Measurements from ENCODE around the gene SLC43A1. TPM values are rescaled to one million over a fixed set of nuclear protein-coding genes. Genes with fewer than 3 reads are reported as not detected.
A peak's percentile ranks its signal among the peaks of the same experiment; 100 is the strongest.

The SLC43A1 gene
- total RNA-seq, 1 experiment from 2014 or later, result 27.1 TPM

- H3K27ac Mint-ChIP-seq, result no peak overlapping the region
- ATAC-seq, result no peak
These were observed 550 bp upstream of the SLC43A1 start for GRCh38 chr11:57516061-57516443.

GRCh38 chr11:57514538-57515331 lies 767 bp downstream of the SLC43A1 start:
- ChIA-PET CTCF (interaction anchor here (1.3 to 6.9 kb wide), 14 partner anchors 12 to 169 kb away, joined by 3 to 147 read pairs (median 8); partner anchors contain the start of genes RTN4RL2, TIMM10 and UBE2L6), POLR2A (interaction anchor here (0.8 to 3.9 kb wide), 7 partner anchors 11 to 125 kb away, joined by 3 to 37 read pairs (median 4); no protein-coding TSS in a partner anchor)
- Mint-ChIP-seq H3K36me3 (no peaks in the 10 kb centered on the region), H3K9me3 (no peaks in the 10 kb centered on the region), H3K27me3 (ENCODE audit: low read depth) (peaks cover 22% of the 10 kb centered on the region), H3K27ac (no peak overlapping the region), H3K4me3 (peak overlapping the region; percentile 93), H3K4me1 (peaks cover 20% of the 10 kb centered on the region)
- DNase-seq (ENCODE audit: low spot score), result peak; percentile 56
- peak; percentile 71 for ATAC-seq
- TF ChIP-seq GTF2I (CRISPR knock-in tag; conservative IDR thresholded peaks at IDR 0.05), result peak; percentile 94
- TF ChIP-seq E2F5 (CRISPR knock-in tag; IDR thresholded peaks at IDR 0.05), result 0 out of 2 replicates have a peak, but pooled peaks have one; percentile 48
- TF ChIP-seq ATF3 (CRISPR knock-in tag; conservative IDR thresholded peaks at IDR 0.05), result no peak
- TF ChIP-seq MXD4 (CRISPR knock-in tag; IDR thresholded peaks at IDR 0.05; ENCODE audit: borderline replicate concordance), result no peak
- TF ChIP-seq SMAD3 (CRISPR knock-in tag; IDR thresholded peaks at IDR 0.05; ENCODE audit: borderline replicate concordance), result no peak
- TF ChIP-seq USF2 (CRISPR knock-in tag; IDR thresholded peaks at IDR 0.05), result peak; percentile 82
- TF ChIP-seq, protein P1, sequence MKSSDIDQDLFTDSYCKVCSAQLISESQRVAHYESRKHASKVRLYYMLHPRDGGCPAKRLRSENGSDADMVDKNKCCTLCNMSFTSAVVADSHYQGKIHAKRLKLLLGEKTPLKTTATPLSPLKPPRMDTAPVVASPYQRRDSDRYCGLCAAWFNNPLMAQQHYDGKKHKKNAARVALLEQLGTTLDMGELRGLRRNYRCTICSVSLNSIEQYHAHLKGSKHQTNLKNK (CRISPR knock-in tag; IDR thresholded peaks at IDR 0.05), result no peak
- TF ChIP-seq ZBTB21 (CRISPR knock-in tag; IDR thresholded peaks at IDR 0.05; ENCODE audit: borderline replicate concordance), result 0 out of 2 replicates have a peak, but pooled peaks have one; percentile 12
- TF ChIP-seq, protein P2, sequence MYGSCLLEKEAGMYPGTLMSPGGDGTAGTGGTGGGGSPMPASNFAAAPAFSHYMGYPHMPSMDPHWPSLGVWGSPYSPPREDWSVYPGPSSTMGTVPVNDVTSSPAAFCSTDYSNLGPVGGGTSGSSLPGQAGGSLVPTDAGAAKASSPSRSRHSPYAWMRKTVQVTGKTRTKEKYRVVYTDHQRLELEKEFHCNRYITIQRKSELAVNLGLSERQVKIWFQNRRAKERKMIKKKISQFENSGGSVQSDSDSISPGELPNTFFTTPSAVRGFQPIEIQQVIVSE (CRISPR knock-in tag; IDR thresholded peaks at IDR 0.05; ENCODE audit: borderline replicate concordance), result no peak
- TF ChIP-seq, protein P3, sequence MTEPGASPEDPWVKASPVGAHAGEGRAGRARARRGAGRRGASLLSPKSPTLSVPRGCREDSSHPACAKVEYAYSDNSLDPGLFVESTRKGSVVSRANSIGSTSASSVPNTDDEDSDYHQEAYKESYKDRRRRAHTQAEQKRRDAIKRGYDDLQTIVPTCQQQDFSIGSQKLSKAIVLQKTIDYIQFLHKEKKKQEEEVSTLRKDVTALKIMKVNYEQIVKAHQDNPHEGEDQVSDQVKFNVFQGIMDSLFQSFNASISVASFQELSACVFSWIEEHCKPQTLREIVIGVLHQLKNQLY (CRISPR knock-in tag; IDR thresholded peaks at IDR 0.05), result no peak
- TF ChIP-seq MYBL2 (CRISPR knock-in tag; IDR thresholded peaks at IDR 0.05), result peak; percentile 53; the same call in 1 of the 2 replicates
- TF ChIP-seq, protein P4, sequence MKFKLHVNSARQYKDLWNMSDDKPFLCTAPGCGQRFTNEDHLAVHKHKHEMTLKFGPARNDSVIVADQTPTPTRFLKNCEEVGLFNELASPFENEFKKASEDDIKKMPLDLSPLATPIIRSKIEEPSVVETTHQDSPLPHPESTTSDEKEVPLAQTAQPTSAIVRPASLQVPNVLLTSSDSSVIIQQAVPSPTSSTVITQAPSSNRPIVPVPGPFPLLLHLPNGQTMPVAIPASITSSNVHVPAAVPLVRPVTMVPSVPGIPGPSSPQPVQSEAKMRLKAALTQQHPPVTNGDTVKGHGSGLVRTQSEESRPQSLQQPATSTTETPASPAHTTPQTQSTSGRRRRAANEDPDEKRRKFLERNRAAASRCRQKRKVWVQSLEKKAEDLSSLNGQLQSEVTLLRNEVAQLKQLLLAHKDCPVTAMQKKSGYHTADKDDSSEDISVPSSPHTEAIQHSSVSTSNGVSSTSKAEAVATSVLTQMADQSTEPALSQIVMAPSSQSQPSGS (CRISPR knock-in tag; IDR thresholded peaks at IDR 0.05; ENCODE audit: borderline replicate concordance, low read depth), result no peak
- TF ChIP-seq, protein P5, sequence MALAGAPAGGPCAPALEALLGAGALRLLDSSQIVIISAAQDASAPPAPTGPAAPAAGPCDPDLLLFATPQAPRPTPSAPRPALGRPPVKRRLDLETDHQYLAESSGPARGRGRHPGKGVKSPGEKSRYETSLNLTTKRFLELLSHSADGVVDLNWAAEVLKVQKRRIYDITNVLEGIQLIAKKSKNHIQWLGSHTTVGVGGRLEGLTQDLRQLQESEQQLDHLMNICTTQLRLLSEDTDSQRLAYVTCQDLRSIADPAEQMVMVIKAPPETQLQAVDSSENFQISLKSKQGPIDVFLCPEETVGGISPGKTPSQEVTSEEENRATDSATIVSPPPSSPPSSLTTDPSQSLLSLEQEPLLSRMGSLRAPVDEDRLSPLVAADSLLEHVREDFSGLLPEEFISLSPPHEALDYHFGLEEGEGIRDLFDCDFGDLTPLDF (CRISPR knock-in tag; IDR thresholded peaks at IDR 0.05), result no peak
- no peak for TF ChIP-seq CREM (CRISPR knock-in tag; IDR thresholded peaks at IDR 0.05)
- TF ChIP-seq ZNF232 (CRISPR knock-in tag; IDR thresholded peaks at IDR 0.05), result no peak
- no peak for TF ChIP-seq ZNF219 (CRISPR knock-in tag; IDR thresholded peaks at IDR 0.05; ENCODE audit: borderline replicate concordance)
- TF ChIP-seq, protein P6, sequence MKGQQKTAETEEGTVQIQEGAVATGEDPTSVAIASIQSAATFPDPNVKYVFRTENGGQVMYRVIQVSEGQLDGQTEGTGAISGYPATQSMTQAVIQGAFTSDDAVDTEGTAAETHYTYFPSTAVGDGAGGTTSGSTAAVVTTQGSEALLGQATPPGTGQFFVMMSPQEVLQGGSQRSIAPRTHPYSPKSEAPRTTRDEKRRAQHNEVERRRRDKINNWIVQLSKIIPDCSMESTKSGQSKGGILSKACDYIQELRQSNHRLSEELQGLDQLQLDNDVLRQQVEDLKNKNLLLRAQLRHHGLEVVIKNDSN (CRISPR knock-in tag; IDR thresholded peaks at IDR 0.05), result peak; percentile 81
- peak; percentile 84 for TF ChIP-seq MAX (CRISPR knock-in tag; IDR thresholded peaks at IDR 0.05)
- TF ChIP-seq TCF7 (CRISPR knock-in tag; IDR thresholded peaks at IDR 0.05; ENCODE audit: low read depth), result no peak

More at GRCh38 chr11:57516061-57516443, 550 bp upstream of the SLC43A1 start:
- H3K4me1 Mint-ChIP-seq, result peaks cover 20% of the 10 kb centered on the region
- no peaks in the 10 kb centered on the region for H3K9me3 Mint-ChIP-seq
- H3K27me3 Mint-ChIP-seq (ENCODE audit: low read depth), result peaks cover 22% of the 10 kb centered on the region
- CTCF ChIA-PET, result interaction anchor here (1.0 to 6.9 kb wide), 12 partner anchors 11 to 170 kb away, joined by 3 to 147 read pairs (median 10); partner anchors contain the start of genes RTN4RL2 and TIMM10
- DNase-seq (ENCODE audit: low spot score), result no peak
- POLR2A ChIA-PET, result interaction anchor here (0.7 to 3.9 kb wide), 7 partner anchors 8 to 123 kb away, joined by 3 to 37 read pairs (median 5); no protein-coding TSS in a partner anchor
- H3K36me3 Mint-ChIP-seq, result no peaks in the 10 kb centered on the region
- peak overlapping the region; percentile 93 for H3K4me3 Mint-ChIP-seq
- TF ChIP-seq OVOL2 (CRISPR knock-in tag; IDR thresholded peaks at IDR 0.05; ENCODE audit: borderline replicate concordance) (no peak), ZNF671 (CRISPR knock-in tag; IDR thresholded peaks at IDR 0.05) (no peak), TCF7 (CRISPR knock-in tag; IDR thresholded peaks at IDR 0.05; ENCODE audit: low read depth) (no peak), HMGA2 (CRISPR knock-in tag; IDR thresholded peaks at IDR 0.05) (no peak), GTF2I (CRISPR knock-in tag; conservative IDR thresholded peaks at IDR 0.05) (no peak), NR1H2 (CRISPR knock-in tag; IDR thresholded peaks at IDR 0.05) (no peak), ESRRA (CRISPR knock-in tag; IDR thresholded peaks at IDR 0.05; ENCODE audit: borderline replicate concordance) (no peak), SMAD3 (CRISPR knock-in tag; IDR thresholded peaks at IDR 0.05; ENCODE audit: borderline replicate concordance) (no peak), ELF4 (CRISPR knock-in tag; IDR thresholded peaks at IDR 0.05; ENCODE audit: low read depth) (no peak)
- TF ChIP-seq, protein P5 (CRISPR knock-in tag; IDR thresholded peaks at IDR 0.05), result no peak
